Superior temporal gyrus (tissue), 1 donor: ENCODE measurements around the gene BTBD3.
A peak's percentile ranks its signal among the peaks of the same experiment; 100 is the strongest.

Experiments used
- DNase-seq: peaks from one replicate; pipeline ENCODE4 v3.0.0-alpha.2; 2016; ENCODE audit errors: extremely low spot score

Gene BTBD3

DNA sequence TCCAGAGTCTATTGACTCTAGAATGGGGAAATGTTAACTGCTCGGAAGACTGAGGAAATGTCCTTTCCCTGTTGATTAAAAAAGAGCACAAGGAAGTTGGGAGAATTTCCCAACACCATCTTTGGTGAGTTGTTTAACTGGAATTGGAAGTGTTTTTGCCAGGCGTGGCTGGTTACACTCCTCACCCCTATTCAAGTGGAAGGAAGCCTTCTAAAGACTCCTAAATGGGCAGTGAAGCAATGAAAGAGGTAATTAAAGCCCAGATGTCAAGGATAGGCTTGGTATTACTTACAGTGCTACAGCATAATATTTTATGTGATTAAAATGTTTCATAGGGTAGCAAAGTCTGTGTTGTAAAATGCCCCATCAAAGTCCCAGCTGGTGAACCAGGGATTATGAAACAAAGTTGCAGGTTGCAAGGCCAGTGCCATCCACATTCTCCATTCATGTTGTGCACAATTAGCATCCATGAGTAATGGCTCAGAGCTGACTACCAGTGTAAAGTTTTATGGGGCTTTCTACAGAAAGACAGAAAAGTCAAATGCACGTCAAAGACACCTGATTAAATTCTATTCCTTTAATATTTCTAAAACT lies 52.6 kb downstream of the BTBD3 start:
- DNase-seq: no peak

DNA sequence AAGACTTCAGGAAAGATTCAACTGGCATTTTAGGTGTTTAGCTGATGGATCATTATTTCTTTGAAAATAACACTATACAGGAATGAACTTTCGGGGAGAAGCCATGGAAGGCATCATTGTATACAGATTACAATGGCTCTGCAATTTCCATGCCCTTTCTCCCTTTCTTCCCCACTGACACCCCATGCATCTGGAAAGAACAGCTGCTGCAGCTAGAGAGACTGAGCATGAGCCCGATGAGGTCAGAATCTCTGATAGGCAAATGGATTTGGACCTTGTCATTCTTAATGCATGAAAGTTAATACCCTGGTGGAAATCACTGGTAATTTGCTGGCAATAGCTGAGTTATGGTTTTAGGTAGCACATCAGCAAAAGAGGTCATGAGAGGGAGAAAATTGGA lies 54.8 kb downstream of the BTBD3 start:
- peak; percentile 81 for DNase-seq
